ENCODE data around the gene XIRP2. TPM values are rescaled to one million over a fixed set of nuclear protein-coding genes. Genes with fewer than 3 reads are reported as not detected.

Gene XIRP2
- total and polyA plus RNA-seq, 2 of the 4 experiments (the other 2 are of a cell fraction) = 0.05 to 0.18 TPM

DNA sequence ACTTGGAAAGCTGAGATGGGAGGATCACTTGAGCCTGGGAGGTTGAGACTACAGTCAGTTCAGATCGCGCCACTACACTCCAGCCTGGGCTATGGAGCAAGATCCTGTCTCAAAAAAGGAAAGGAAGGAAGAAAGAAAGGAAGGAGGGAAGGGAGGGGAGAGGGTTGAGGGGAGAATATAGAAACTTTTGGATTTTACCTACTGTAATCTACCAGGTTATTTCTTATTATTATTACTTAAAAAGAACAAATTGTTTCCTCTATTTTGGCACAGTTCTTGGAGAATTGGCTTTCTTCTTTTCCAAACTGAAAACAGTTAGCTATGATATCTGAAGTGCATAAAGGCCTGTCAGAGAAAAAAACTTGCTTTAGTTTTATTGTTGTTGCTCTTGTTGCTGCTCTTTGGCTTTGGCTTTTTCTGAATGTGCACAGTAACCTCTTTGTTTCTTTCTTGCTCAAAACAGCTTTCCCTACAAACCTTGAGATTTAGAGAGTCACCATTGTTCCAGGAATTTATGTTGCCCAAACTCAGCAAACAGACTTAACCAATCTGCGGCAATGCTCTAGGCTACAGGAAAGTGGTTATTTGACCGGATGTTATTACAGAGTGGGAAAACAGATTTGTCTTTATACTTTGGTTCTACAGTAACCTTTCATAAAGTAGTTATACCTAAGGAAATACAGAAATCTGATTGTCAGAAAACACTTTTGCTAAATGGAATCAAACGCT is 214.9 kb downstream of the XIRP2 start:
- CTCF ChIA-PET = no interaction called here
- TF ChIP-seq RAD21 (IDR thresholded peaks at IDR 0.05; ENCODE audit: low read length) = no peak
- no peak for TF ChIP-seq MXI1 (IDR thresholded peaks at IDR 0.05; ENCODE audit: borderline replicate concordance, low read depth, low read length)
- no peak for TF ChIP-seq RCOR1 (IDR thresholded peaks at IDR 0.05; ENCODE audit: insufficient replicate concordance, low read length)
- TF ChIP-seq POLR2A (IDR thresholded peaks at IDR 0.05; ENCODE audit: low read depth, low read length) = no peak
- TF ChIP-seq, protein P1, sequence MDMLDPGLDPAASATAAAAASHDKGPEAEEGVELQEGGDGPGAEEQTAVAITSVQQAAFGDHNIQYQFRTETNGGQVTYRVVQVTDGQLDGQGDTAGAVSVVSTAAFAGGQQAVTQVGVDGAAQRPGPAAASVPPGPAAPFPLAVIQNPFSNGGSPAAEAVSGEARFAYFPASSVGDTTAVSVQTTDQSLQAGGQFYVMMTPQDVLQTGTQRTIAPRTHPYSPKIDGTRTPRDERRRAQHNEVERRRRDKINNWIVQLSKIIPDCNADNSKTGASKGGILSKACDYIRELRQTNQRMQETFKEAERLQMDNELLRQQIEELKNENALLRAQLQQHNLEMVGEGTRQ (IDR thresholded peaks at IDR 0.05; ENCODE audit: low read depth, low read length) = no peak
- Histone ChIP-seq H3K9me1 (ENCODE audit: insufficient read depth, low read length) (no peaks in the 10 kb centered on the region), H3K23ac (ENCODE audit: low read depth, low read length) (no peak overlapping the region), H4K5ac (ENCODE audit: low read depth, low read length) (no peak overlapping the region; the same call in 1 of the 2 replicates), H2BK120ac (ENCODE audit: low read depth, low read length) (no peak overlapping the region), H3K9me3 (ENCODE audit: control insufficient read depth, insufficient read depth, low read length) (no peaks in the 10 kb centered on the region), H3K56ac (ENCODE audit: extremely low read depth, insufficient read depth, low read length) (no peak overlapping the region), H3K79me1 (ENCODE audit: low read depth in 1 of 2, low read length in 2 of 2) (no peaks in the 10 kb centered on the region), H3K4me3 (ENCODE audit: insufficient read depth, low read depth, low read length) (no peak overlapping the region), H4K91ac (ENCODE audit: insufficient read depth, low read depth, low read length) (no peak overlapping the region), H2AK5ac (ENCODE audit: low read depth, low read length) (no peak overlapping the region), H2BK15ac (ENCODE audit: low read depth, low read length) (no peak overlapping the region), H3K36me3 (ENCODE audit: control insufficient read depth, insufficient read depth, low read length) (no peaks in the 10 kb centered on the region), H3K4ac (ENCODE audit: low read depth, low read length) (no peak overlapping the region), H3K27me3 (ENCODE audit: control insufficient read depth, insufficient read depth, low read length) (no peaks in the 10 kb centered on the region), H4K8ac (ENCODE audit: low read depth in 2 of 2, low read length in 2 of 2) (no peak overlapping the region), H3K14ac (replicated peaks; ENCODE audit: low read depth, low read length) (no peak overlapping the region), H3K18ac (ENCODE audit: low read depth, low read length) (no peak overlapping the region; the same call in 1 of the 2 replicates), H2BK5ac (ENCODE audit: low read depth, low read length, poor library complexity, severe bottlenecking) (no peak overlapping the region), H2AK9ac (replicated peaks; ENCODE audit: low read depth, low read length, poor library complexity) (no peak overlapping the region), H2AFZ (replicated peaks; ENCODE audit: low read length, poor library complexity) (no peak overlapping the region), H3K9ac (ENCODE audit: low read depth, low read length) (no peak overlapping the region), H3K4me1 (ENCODE audit: control insufficient read depth, insufficient read depth, low read length) (no peaks in the 10 kb centered on the region), H2BK20ac (ENCODE audit: low read depth, low read length) (no peak overlapping the region), H4K20me1 (ENCODE audit: insufficient read depth, low read length) (no peaks in the 10 kb centered on the region), H3K4me2 (ENCODE audit: low read depth, low read length) (no peak overlapping the region), H3K27ac (ENCODE audit: insufficient read depth, low read length) (no peak overlapping the region)
- DNase-seq (no peak), ATAC-seq (ENCODE audit: low read depth) (no peak)
- POLR2A ChIA-PET (ENCODE audit: unreplicated experiment) = no interaction called here
- in situ Hi-C loops (cut with MboI; ENCODE audit: low sequenced_read_pairs) (no loop called here), intact Hi-C loops (cut with micrococcal nuclease) (no loop called here), dilution Hi-C loops (cut with HindIII; ENCODE audit: low sequenced_read_pairs, unreplicated experiment) (no loop called here)
- no TSS peak for BruUV-seq (replicated peaks)
- WGBS, 2 experiments (ENCODE audit: extremely low coverage in 2 of 2, insufficient read length in 1 of 2) = no CpG with 5 or more reads among the region's 5 CpGs
